Measurements from ENCODE around the gene ADARB1.

ADARB1 gene

GRCh38 chr21:45074818-45075595 lies 627 bp downstream of the ADARB1 start (continued):
- TF ChIP-seq ZNF350 (tag by site-specific recombination; IDR thresholded peaks at IDR 0.05) (no peak), ZNF768 (tag by site-specific recombination; IDR thresholded peaks at IDR 0.05) (no peak), ZNF660 (tag by site-specific recombination; IDR thresholded peaks at IDR 0.05) (no peak), ZNF146 (tag by site-specific recombination; IDR thresholded peaks at IDR 0.05) (0 out of 2 replicates have a peak, but pooled peaks have one; percentile 13), FEZF1 (tag by site-specific recombination; IDR thresholded peaks at IDR 0.05) (no peak), ZNF155 (tag by site-specific recombination; IDR thresholded peaks at IDR 0.05) (no peak), HOXC10 (CRISPR knock-in tag; IDR thresholded peaks at IDR 0.05) (no peak), GLIS1 (tag by site-specific recombination; IDR thresholded peaks at IDR 0.05) (peak; percentile 50), ZNF23 (tag by site-specific recombination; IDR thresholded peaks at IDR 0.05; ENCODE audit: borderline replicate concordance) (no peak), ZNF510 (tag by site-specific recombination; IDR thresholded peaks at IDR 0.05; ENCODE audit: insufficient replicate concordance) (no peak), SP3 (tag by site-specific recombination; IDR thresholded peaks at IDR 0.05) (no peak), ZNF184 (tag by site-specific recombination; IDR thresholded peaks at IDR 0.05) (no peak), ZNF433 (tag by site-specific recombination; IDR thresholded peaks at IDR 0.05; ENCODE audit: low read depth) (no peak), ZNF629 (tag by site-specific recombination; IDR thresholded peaks at IDR 0.05) (peak; percentile 63), ZNF623 (tag by site-specific recombination; IDR thresholded peaks at IDR 0.05) (no peak), ZBTB49 (tag by site-specific recombination; IDR thresholded peaks at IDR 0.05; ENCODE audit: low read depth) (no peak), GLIS2 (tag by site-specific recombination; IDR thresholded peaks at IDR 0.05) (no peak; the same call in 1 of the 2 replicates), WT1 (tag by site-specific recombination; IDR thresholded peaks at IDR 0.05) (peak; percentile 64; the same call in 1 of the 2 replicates), ZNF175 (tag by site-specific recombination; IDR thresholded peaks at IDR 0.05) (no peak), ZNF132 (tag by site-specific recombination; IDR thresholded peaks at IDR 0.05; ENCODE audit: borderline replicate concordance) (no peak), ZNF426 (tag by site-specific recombination; IDR thresholded peaks at IDR 0.05) (no peak), ZNF114 (tag by site-specific recombination; IDR thresholded peaks at IDR 0.05) (no peak), ZEB2 (tag by site-specific recombination; IDR thresholded peaks at IDR 0.05) (peak; percentile 62), BCL11B (tag by site-specific recombination; IDR thresholded peaks at IDR 0.05; ENCODE audit: low read depth) (no peak)
- TF ChIP-seq, protein P1, sequence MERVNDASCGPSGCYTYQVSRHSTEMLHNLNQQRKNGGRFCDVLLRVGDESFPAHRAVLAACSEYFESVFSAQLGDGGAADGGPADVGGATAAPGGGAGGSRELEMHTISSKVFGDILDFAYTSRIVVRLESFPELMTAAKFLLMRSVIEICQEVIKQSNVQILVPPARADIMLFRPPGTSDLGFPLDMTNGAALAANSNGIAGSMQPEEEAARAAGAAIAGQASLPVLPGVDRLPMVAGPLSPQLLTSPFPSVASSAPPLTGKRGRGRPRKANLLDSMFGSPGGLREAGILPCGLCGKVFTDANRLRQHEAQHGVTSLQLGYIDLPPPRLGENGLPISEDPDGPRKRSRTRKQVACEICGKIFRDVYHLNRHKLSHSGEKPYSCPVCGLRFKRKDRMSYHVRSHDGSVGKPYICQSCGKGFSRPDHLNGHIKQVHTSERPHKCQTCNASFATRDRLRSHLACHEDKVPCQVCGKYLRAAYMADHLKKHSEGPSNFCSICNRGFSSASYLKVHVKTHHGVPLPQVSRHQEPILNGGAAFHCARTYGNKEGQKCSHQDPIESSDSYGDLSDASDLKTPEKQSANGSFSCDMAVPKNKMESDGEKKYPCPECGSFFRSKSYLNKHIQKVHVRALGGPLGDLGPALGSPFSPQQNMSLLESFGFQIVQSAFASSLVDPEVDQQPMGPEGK (tag by site-specific recombination; IDR thresholded peaks at IDR 0.05): peak; percentile 84
- TF ChIP-seq, protein P2, sequence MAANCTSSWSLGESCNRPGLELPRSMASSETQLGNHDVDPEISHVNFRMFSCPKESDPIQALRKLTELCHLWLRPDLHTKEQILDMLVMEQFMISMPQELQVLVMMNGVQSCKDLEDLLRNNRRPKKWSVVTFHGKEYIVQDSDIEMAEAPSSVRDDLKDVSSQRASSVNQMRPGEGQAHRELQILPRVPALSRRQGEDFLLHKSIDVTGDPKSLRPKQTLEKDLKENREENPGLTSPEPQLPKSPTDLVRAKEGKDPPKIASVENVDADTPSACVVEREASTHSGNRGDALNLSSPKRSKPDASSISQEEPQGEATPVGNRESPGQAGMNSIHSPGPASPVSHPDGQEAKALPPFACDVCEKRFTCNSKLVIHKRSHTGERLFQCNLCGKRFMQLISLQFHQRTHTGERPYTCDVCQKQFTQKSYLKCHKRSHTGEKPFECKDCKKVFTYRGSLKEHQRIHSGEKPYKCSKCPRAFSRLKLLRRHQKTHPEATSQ (tag by site-specific recombination; IDR thresholded peaks at IDR 0.05): peak; percentile 99
- TF ChIP-seq, protein P3, sequence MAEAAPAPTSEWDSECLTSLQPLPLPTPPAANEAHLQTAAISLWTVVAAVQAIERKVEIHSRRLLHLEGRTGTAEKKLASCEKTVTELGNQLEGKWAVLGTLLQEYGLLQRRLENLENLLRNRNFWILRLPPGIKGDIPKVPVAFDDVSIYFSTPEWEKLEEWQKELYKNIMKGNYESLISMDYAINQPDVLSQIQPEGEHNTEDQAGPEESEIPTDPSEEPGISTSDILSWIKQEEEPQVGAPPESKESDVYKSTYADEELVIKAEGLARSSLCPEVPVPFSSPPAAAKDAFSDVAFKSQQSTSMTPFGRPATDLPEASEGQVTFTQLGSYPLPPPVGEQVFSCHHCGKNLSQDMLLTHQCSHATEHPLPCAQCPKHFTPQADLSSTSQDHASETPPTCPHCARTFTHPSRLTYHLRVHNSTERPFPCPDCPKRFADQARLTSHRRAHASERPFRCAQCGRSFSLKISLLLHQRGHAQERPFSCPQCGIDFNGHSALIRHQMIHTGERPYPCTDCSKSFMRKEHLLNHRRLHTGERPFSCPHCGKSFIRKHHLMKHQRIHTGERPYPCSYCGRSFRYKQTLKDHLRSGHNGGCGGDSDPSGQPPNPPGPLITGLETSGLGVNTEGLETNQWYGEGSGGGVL (tag by site-specific recombination; IDR thresholded peaks at IDR 0.05): no peak
- TF ChIP-seq, protein P4, sequence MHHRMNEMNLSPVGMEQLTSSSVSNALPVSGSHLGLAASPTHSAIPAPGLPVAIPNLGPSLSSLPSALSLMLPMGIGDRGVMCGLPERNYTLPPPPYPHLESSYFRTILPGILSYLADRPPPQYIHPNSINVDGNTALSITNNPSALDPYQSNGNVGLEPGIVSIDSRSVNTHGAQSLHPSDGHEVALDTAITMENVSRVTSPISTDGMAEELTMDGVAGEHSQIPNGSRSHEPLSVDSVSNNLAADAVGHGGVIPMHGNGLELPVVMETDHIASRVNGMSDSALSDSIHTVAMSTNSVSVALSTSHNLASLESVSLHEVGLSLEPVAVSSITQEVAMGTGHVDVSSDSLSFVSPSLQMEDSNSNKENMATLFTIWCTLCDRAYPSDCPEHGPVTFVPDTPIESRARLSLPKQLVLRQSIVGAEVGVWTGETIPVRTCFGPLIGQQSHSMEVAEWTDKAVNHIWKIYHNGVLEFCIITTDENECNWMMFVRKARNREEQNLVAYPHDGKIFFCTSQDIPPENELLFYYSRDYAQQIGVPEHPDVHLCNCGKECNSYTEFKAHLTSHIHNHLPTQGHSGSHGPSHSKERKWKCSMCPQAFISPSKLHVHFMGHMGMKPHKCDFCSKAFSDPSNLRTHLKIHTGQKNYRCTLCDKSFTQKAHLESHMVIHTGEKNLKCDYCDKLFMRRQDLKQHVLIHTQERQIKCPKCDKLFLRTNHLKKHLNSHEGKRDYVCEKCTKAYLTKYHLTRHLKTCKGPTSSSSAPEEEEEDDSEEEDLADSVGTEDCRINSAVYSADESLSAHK (tag by site-specific recombination; IDR thresholded peaks at IDR 0.05): no peak
- TF ChIP-seq, protein P5, sequence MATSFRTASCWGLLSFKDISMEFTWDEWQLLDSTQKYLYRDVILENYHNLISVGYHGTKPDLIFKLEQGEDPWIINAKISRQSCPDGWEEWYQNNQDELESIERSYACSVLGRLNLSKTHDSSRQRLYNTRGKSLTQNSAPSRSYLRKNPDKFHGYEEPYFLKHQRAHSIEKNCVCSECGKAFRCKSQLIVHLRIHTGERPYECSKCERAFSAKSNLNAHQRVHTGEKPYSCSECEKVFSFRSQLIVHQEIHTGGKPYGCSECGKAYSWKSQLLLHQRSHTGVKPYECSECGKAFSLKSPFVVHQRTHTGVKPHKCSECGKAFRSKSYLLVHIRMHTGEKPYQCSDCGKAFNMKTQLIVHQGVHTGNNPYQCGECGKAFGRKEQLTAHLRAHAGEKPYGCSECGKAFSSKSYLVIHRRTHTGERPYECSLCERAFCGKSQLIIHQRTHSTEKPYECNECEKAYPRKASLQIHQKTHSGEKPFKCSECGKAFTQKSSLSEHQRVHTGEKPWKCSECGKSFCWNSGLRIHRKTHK (tag by site-specific recombination; IDR thresholded peaks at IDR 0.05): no peak
